Heart right ventricle (tissue), 16 donors: ENCODE measurements around the gene TAF12. TPM values are rescaled to one million over a fixed set of nuclear protein-coding genes. Genes with fewer than 3 reads are reported as not detected.
"Not testable (repeated sequence)": the region's sequence is repeated elsewhere in the genome, so short reads cannot be mapped to it uniquely, and the experiment has no call there.

Experiments
- ATAC-seq, 8 donors: fragments of 200-7000 bp; cut with Tn5 transposase; one replicate each; pipeline ENCODE4 v1.9.1; 2020; ENCODE audit warnings: mild to moderate bottlenecking in 8 of 8, moderate library complexity in 8 of 8, moderate number of reproducible peaks in 1 of 8
- DNase-seq, 2 donors: peaks; one replicate each; pipeline ENCODE4 v3.0.0-alpha.2; 2020
- H3K27ac ChIP-seq, 10 donors: fragments of 200-600 bp; sonication (generic) in 2 of 10; one replicate each; pipeline versions ENCODE4 v1.5.0 to v1.8.0; 2020 to 2022; ENCODE audit warnings: mild to moderate bottlenecking in 3 of 10
- H3K27me3 ChIP-seq, 7 donors: fragments of 200-600 bp; one replicate each; pipeline ENCODE4 v1.8.0; 2021 to 2022; ENCODE audit warnings: mild to moderate bottlenecking in 2 of 7
- H3K36me3 ChIP-seq, 9 donors: fragments of 200-600 bp; sonication (generic) in 1 of 9; one replicate each; pipeline versions ENCODE4 v1.5.0 to v1.8.0; 2020 to 2022; ENCODE audit warnings: mild to moderate bottlenecking in 2 of 9
- H3K4me1 ChIP-seq, 9 donors: fragments of 200-600 bp; sonication (generic) in 1 of 9; one replicate each; pipeline versions ENCODE4 v1.5.0 to v1.8.0; 2020 to 2022; ENCODE audit warnings: mild to moderate bottlenecking in 4 of 9
- H3K4me3 ChIP-seq, 10 donors: fragments of 200-600 bp; sonication (generic) in 2 of 10; one replicate each; pipeline versions ENCODE4 v1.5.0 to v1.8.0; 2020 to 2022; ENCODE audit warnings: mild to moderate bottlenecking in 7 of 10, moderate library complexity in 2 of 10
- H3K9me3 ChIP-seq, 11 donors: fragments of 200-600 bp in 10 of 11; sonication (generic) in 2 of 11; one replicate each; pipeline versions ENCODE4 v1.5.0 to v1.8.0; 2013 to 2022; ENCODE audit warnings: mild to moderate bottlenecking in 2 of 11, control low read depth in 1 of 11, moderate library complexity in 1 of 11
- WGBS, 2 donors: extraction: QIAGEN DNeasy Blood & Tissue Kit; methylation state at CpG; one replicate each; pipeline ENCODE4 v1.1.7; 2013; ENCODE audit warnings: inconsistent platforms in 1 of 2; 5-methylcytosine and 5-hydroxymethylcytosine counted together
- intact Hi-C, 10 donors: fragments of 100-400 bp; cut with DNase I; formaldehyde crosslinking; loops; one replicate each; pipeline versions ENCODE4 v1.11.1 to v1.14.2; 2022
- polyA plus RNA-seq, 2 donors: library from polyadenylated mRNA; stranded (reverse); fragments of 200-250 nt; gene quantifications; one replicate each; pipeline ENCODE4 v1.2.3, GENCODE V29; 2013
- total RNA-seq, 10 donors: library from RNA; stranded (reverse); fragmentation: NEBNext Ultra II Directional in 3 of 10; extraction: Animal tissue kit (Norgen Biotek cat#: 25700) in 3 of 10; gene quantifications; one replicate each; pipeline versions ENCODE4 v1.2.1 to v1.2.4, GENCODE V29; 2021 to 2023
- TF ChIP-seq, protein P1 (sequence below), 9 donors: fragments of 200-600 bp; sonication (generic) in 2 of 9; IDR thresholded peaks; one replicate each; pipeline versions ENCODE4 v1.5.0 to v1.8.0; 2021 to 2022; ENCODE audit warnings: antibody characterized with exemption in 9 of 9, mild to moderate bottlenecking in 5 of 9, moderate library complexity in 1 of 9
- donor health status: Arrhythmogenic right ventricular cardiomyopathy.
- donor health status: ischemic (EF 13 %, LVEDD 7.1; RV severe dilation, severe dysfunction).
- donor health status: healthy with polysubstance abuse.
- donor health status: DM: no; HTN: yes; CAD: no.
- donor health status: DM: no; HTN: no; CAD: no.
- donor health status: ischemic (EF 25% LVEDD 6.9; RV normal size, moderate dysfunction).
- donor health status: ischemic (EF 25% LVEDD 5.7; RV mildly dilated, moderate dysfunction).
- donor health status: healthy.
- donor health status: DM: yes; HTN: yes; CAD: no.
- donor health status: Ischemic cardiomyopathy.
- donor health status: ischemic (EF 35%, LVEDD 5.7; RV mildly dilated, moderate dysfunction).
- donor health status: nonischemic (EF 11% LVEDD 7.7; RV severe dilation, severe dysfunction).
- donor health status: DM: yes; HTN: yes; CAD: no.
- donor health status: PGD.
- donor health status: ischemic (EF 29% LVEDD 5.4; RV normal size, mild dysfunction).
- donor health status: nonischemic (EF 23%, LVEDD 6.1; RV moderate dilation, normal function).

TAF12 gene
- total and polyA plus RNA-seq, 12 donors: 17.2 to 41.6 (median 20.7) TPM

DNA sequence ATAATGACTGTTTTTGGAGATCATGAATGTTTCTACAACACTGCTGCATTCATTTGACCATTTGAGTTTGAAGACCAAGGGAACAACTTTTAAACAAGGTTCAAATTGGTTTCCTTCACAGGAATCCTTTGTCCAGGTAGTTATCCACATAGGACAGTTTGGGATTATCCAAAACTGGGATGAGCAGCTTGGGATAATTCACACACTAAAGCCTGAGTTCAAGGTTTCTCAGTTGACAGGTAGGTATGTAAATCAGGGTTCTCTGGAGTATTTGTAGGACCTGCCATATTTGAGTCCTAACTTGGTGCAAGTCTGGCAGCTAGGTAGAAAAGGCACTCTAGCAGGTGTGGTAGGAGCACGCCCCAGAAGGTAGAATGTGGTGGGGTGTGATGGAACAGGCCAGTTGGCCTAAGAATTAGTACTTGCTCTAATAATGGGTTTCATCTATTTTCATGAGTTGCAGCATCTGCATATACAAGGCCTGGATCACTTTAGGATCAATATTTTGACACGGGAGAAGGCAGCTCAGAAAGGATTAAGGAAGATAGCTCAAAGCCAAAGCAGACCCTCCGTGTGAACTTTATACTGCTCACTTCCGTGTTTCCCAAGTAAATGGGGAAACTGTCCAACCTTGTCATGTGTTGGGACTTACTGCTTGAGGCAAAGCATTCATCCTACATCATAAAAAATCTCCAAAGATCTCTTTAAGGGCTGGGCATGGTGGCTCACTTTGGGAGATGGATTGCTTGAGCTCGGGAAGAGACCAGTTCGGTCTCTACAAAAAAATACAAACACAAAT lies 64.9 kb downstream of the TAF12 start:
- peaks cover 0 to 46% (median 25%) of the 10 kb centered on the region in 9 donors for H3K4me1 ChIP-seq
- no peaks in the 10 kb centered on the region for H3K9me3 ChIP-seq
- intact Hi-C loops: loop anchor here in 2 of 10 donors (10.0 kb wide), 2 partner anchors 333 to 343 kb away; partner anchors contain the start of genes ATP5IF1 (in 1 of the 2) and DNAJC8 (in 1 of the 2)
- no peak for DNase-seq
- no peak overlapping the region for H3K27ac ChIP-seq
- TF ChIP-seq, protein P1, sequence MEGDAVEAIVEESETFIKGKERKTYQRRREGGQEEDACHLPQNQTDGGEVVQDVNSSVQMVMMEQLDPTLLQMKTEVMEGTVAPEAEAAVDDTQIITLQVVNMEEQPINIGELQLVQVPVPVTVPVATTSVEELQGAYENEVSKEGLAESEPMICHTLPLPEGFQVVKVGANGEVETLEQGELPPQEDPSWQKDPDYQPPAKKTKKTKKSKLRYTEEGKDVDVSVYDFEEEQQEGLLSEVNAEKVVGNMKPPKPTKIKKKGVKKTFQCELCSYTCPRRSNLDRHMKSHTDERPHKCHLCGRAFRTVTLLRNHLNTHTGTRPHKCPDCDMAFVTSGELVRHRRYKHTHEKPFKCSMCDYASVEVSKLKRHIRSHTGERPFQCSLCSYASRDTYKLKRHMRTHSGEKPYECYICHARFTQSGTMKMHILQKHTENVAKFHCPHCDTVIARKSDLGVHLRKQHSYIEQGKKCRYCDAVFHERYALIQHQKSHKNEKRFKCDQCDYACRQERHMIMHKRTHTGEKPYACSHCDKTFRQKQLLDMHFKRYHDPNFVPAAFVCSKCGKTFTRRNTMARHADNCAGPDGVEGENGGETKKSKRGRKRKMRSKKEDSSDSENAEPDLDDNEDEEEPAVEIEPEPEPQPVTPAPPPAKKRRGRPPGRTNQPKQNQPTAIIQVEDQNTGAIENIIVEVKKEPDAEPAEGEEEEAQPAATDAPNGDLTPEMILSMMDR (IDR thresholded peaks at IDR 0.05): no peak
- H3K36me3 ChIP-seq: peaks cover 3 to 75% (median 31%) of the 10 kb centered on the region in 9 donors
- no peak for ATAC-seq
- WGBS, 2 donors: 82 to 83% methylated on average over 6 of the region's 6 CpGs
- no peak overlapping the region for H3K4me3 ChIP-seq
- no peaks in the 10 kb centered on the region for H3K27me3 ChIP-seq

DNA sequence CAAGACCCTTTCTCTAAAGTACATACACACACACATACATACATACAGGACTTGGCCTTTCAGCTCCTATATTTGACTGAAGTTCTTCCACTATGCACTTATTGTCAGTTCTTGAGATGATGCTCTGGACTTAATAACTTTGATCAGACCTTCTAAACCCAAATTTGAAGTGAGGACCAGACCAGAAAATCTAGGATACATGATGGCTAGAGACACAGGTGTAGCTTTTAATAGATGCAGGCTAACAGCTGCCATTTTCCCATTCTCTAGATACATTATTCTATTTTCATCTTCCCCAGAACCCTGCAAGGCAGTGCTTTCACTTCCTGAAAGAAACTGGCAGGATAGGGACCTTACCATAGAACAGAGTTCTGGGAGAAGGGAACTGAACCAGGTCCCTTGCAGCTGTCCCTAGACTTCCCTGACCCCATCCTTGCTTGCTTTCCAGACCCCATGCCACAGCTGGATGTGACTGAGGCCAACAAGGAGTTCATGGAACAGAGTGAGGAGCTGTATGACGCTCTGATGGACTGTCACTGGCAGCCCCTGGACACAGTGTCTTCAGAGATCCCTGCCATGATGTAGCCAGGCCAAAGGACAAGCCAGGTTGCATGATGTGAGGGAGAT lies 65.7 kb downstream of the TAF12 start:
- peaks cover 0 to 38% (median 17%) of the 10 kb centered on the region in 9 donors for H3K4me1 ChIP-seq
- WGBS, 2 donors: 86 to 93% methylated on average over 1 of the region's 1 CpG
- ATAC-seq (no peak), DNase-seq (no peak)
- H3K27ac ChIP-seq: peak overlapping the region in 1 of 10 donors; percentile 14
- no peaks in the 10 kb centered on the region for H3K27me3 ChIP-seq
- TF ChIP-seq, protein P1 (IDR thresholded peaks at IDR 0.05): no peak
- intact Hi-C loops: loop anchor here in 2 of 10 donors (10.0 kb wide), 2 partner anchors 332 to 342 kb away; partner anchors contain the start of genes ATP5IF1 (in 1 of the 2) and DNAJC8 (in 1 of the 2)
- H3K4me3 ChIP-seq: no peak overlapping the region
- no peaks in the 10 kb centered on the region for H3K9me3 ChIP-seq
- H3K36me3 ChIP-seq: peaks cover 3 to 83% (median 37%) of the 10 kb centered on the region in 9 donors

DNA sequence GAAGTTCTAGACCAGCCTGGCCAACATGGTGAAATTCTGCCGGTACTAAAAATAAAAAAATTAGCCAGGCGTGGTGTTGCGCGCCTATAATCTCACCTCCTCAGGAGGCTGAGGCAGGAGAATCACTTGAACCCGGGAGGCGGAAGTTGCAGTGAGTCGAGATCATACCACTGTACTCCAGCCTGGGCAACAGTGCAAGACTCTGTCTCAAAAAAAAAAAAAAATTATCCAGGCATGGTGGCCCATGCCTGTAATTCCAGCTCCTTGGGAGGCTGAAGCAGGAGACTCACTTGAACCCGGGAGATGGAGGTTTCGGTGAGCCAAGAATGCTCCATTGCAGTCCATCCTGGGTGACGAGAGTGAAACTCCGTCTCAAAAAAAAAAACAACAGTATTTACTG lies 69.3 kb downstream of the TAF12 start:
- no peak overlapping the region for H3K27ac ChIP-seq
- peaks cover 0 to 11% (median 0%) of the 10 kb centered on the region in 9 donors for H3K4me1 ChIP-seq
- TF ChIP-seq, protein P1 (IDR thresholded peaks at IDR 0.05): no peak
- no peaks in the 10 kb centered on the region for H3K27me3 ChIP-seq
- peaks cover 0 to 98% (median 51%) of the 10 kb centered on the region in 9 donors for H3K36me3 ChIP-seq
- no peaks in the 10 kb centered on the region for H3K9me3 ChIP-seq
- intact Hi-C loops: loop anchor here in 2 of 10 donors (10.0 kb wide), 2 partner anchors 329 to 339 kb away; partner anchors contain the start of genes ATP5IF1 (in 1 of the 2) and DNAJC8 (in 1 of the 2)
- WGBS, 2 donors: 97 to 99% methylated on average over 11 of the region's 11 CpGs
- ATAC-seq (no peak), DNase-seq (no peak)
- no peak overlapping the region for H3K4me3 ChIP-seq

DNA sequence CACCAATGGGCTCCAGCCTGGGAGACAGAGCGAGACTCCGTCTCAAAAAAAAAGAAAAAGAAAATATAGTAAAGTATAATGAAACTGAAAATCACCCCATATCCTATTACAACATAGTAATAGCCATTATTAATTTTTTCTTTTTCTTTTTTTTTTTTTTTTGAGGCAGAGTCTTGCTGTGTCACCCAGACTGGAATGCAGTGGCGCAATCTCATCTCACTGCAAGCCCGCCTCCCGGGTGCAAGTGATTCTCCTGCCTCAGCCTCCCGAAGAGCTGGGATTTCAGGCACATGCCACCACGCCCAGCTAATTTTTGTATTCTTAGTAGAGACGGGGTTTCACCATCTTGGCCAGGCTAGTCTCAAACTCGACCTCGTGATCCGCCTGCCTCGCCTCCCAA lies 70.0 kb downstream of the TAF12 start:
- H3K4me1 ChIP-seq, H3K4me3 ChIP-seq, H3K27me3 ChIP-seq, DNase-seq, H3K27ac ChIP-seq, H3K9me3 ChIP-seq, ATAC-seq: not testable (repeated sequence)
- WGBS, 2 donors: 92 to 95% methylated on average over 12 of the region's 12 CpGs
- intact Hi-C loops: loop anchor here in 2 of 10 donors (10.0 kb wide), 2 partner anchors 328 to 338 kb away; partner anchors contain the start of genes ATP5IF1 (in 1 of the 2) and DNAJC8 (in 1 of the 2)
- H3K36me3 ChIP-seq: peaks cover 0 to 98% (median 50%) of the 10 kb centered on the region in 9 donors
